Thyroid gland (tissue), 4 donors: ENCODE data around the gene LPP. TPM values are rescaled to one million over a fixed set of nuclear protein-coding genes. Genes with fewer than 3 reads are reported as not detected.

Experiments used
- DNase-seq, 2 donors: peaks; one replicate each; pipeline ENCODE4 v3.0.0-alpha.2; 2019
- H3K27ac ChIP-seq, 3 donors: fragments of 200-600 bp; sonication (generic); 1 replicate in 2 of 3; 2 replicates in 1 of 3; pipeline ENCODE4 v1.5.1; 2016 to 2019; ENCODE audit warnings: mild to moderate bottlenecking in 1 of 3, moderate library complexity in 1 of 3
- H3K27me3 ChIP-seq: fragments of 200-600 bp; sonication (generic); one replicate; pipeline ENCODE4 v1.5.1; 2019
- H3K36me3 ChIP-seq, 2 donors: fragments of 200-600 bp; sonication (generic); one replicate each; pipeline ENCODE4 v1.5.1; 2016 to 2019
- H3K4me1 ChIP-seq, 2 donors: fragments of 200-600 bp; sonication (generic); one replicate each; pipeline ENCODE4 v1.5.1; 2017 to 2019
- H3K4me3 ChIP-seq, 3 donors: fragments of 200-600 bp; sonication (generic); replicated peaks in 1 of 3; 1 replicate in 2 of 3; 2 replicates in 1 of 3; pipeline ENCODE4 v1.5.1; 2016; ENCODE audit warnings: mild to moderate bottlenecking in 1 of 3
- H3K9me3 ChIP-seq: fragments of 200-600 bp; sonication (generic); one replicate; pipeline ENCODE4 v1.5.1; 2017
- CTCF ChIP-seq, 6 experiments: fragments of 200-600 bp in 3 of 6; fragments of 450-650 bp in 3 of 6; sonication (generic) in 3 of 6; IDR thresholded peaks; one replicate each; pipeline ENCODE4 v1.5.1; 2016 to 2019; ENCODE audit warnings: antibody characterized with exemption in 6 of 6, mild to moderate bottlenecking in 2 of 6, inconsistent platforms in 1 of 6, moderate library complexity in 1 of 6
- POLR2A ChIP-seq, 2 donors: fragments of 450-650 bp; IDR thresholded peaks; one replicate each; pipeline ENCODE4 v1.6.1; 2017; ENCODE audit warnings: antibody characterized with exemption in 2 of 2, mild to moderate bottlenecking in 2 of 2, moderate library complexity in 1 of 2
- WGBS, 2 donors: methylation state at CpG; one replicate each; pipeline ENCODE4 v1.1.5; 2017; 5-methylcytosine and 5-hydroxymethylcytosine counted together
- intact Hi-C: fragments of 100-400 bp; cut with DNase I; formaldehyde crosslinking; loops from one replicate; pipeline ENCODE4 v1.15.1; 2023
- total RNA-seq, 4 donors: library from RNA; depleted of rRNA; stranded (reverse); fragments of >200 nt; gene quantifications; one replicate each; pipeline ENCODE4 v1.2.3, GENCODE V29; 2016

LPP gene
- total RNA-seq, 4 donors from 2014 or later = 79.0 to 141 (median 82.8) TPM

- WGBS, 2 donors = 92 to 97% methylated on average over 1 of the region's 1 CpG
- H3K36me3 ChIP-seq = peaks cover 0 to 3% of the 10 kb centered on the region in 2 donors
- DNase-seq = no peak
- no peaks in the 10 kb centered on the region for H3K27me3 ChIP-seq
- no peaks in the 10 kb centered on the region for H3K4me1 ChIP-seq
- no peak for TF ChIP-seq CTCF (IDR thresholded peaks at IDR 0.05)
- TF ChIP-seq POLR2A (IDR thresholded peaks at IDR 0.05) = no peak
- no peak overlapping the region for H3K4me3 ChIP-seq
- H3K9me3 ChIP-seq = no peaks in the 10 kb centered on the region
- no peak overlapping the region for H3K27ac ChIP-seq
- intact Hi-C loops = no loop called here
Measured at GRCh38 chr3:188209740-188210139, 55.8 kb downstream of the LPP start.

- Histone ChIP-seq H3K27me3 (no peaks in the 10 kb centered on the region), H3K4me3 (no peak overlapping the region), H3K27ac (peak overlapping the region in 1 of 3 donors; percentile 29), H3K4me1 (no peaks in the 10 kb centered on the region), H3K36me3 (peaks cover 0 to 3% of the 10 kb centered on the region in 2 donors), H3K9me3 (no peaks in the 10 kb centered on the region)
- WGBS, 2 donors = 90 to 92% methylated on average over 4 of the region's 4 CpGs
- DNase-seq = no peak
- no peak for TF ChIP-seq CTCF (IDR thresholded peaks at IDR 0.05)
- TF ChIP-seq POLR2A (IDR thresholded peaks at IDR 0.05) = no peak
- intact Hi-C loops = no loop called here
Measured at GRCh38 chr3:188211476-188211875, 57.5 kb downstream of the LPP start.

- TF ChIP-seq POLR2A (IDR thresholded peaks at IDR 0.05) (no peak), CTCF (IDR thresholded peaks at IDR 0.05) (no peak)
- 79 to 81% methylated on average over 9 of the region's 9 CpGs for WGBS, 2 donors
- Histone ChIP-seq H3K9me3 (no peaks in the 10 kb centered on the region), H3K4me1 (no peaks in the 10 kb centered on the region), H3K27ac (peak overlapping the region in 1 of 3 donors; percentile 29), H3K27me3 (no peaks in the 10 kb centered on the region), H3K36me3 (peaks cover 0 to 3% of the 10 kb centered on the region in 2 donors), H3K4me3 (no peak overlapping the region)
- no peak for DNase-seq
- intact Hi-C loops = no loop called here
Measured at GRCh38 chr3:188212308-188212969, 58.5 kb downstream of the LPP start.

- no peak overlapping the region for H3K27ac ChIP-seq
- TF ChIP-seq CTCF (IDR thresholded peaks at IDR 0.05) = no peak
- no peak for TF ChIP-seq POLR2A (IDR thresholded peaks at IDR 0.05)
- no peaks in the 10 kb centered on the region for H3K36me3 ChIP-seq
- H3K27me3 ChIP-seq = no peaks in the 10 kb centered on the region
- H3K4me1 ChIP-seq = no peaks in the 10 kb centered on the region
- WGBS, 2 donors = 81 to 85% methylated on average over 1 of the region's 1 CpG
- H3K4me3 ChIP-seq = no peak overlapping the region
- intact Hi-C loops = no loop called here
- no peaks in the 10 kb centered on the region for H3K9me3 ChIP-seq
- DNase-seq = no peak
Measured at GRCh38 chr3:188214442-188214841, 60.5 kb downstream of the LPP start.

GRCh38 chr3:188215129-188215528 is 61.2 kb downstream of the LPP start:
- 96 to 99% methylated on average over 2 of the region's 2 CpGs for WGBS, 2 donors
- no peaks in the 10 kb centered on the region for H3K27me3 ChIP-seq
- no peaks in the 10 kb centered on the region for H3K9me3 ChIP-seq
- H3K4me3 ChIP-seq = no peak overlapping the region
- intact Hi-C loops = no loop called here
- H3K4me1 ChIP-seq = no peaks in the 10 kb centered on the region
- H3K36me3 ChIP-seq = no peaks in the 10 kb centered on the region
- no peak for TF ChIP-seq CTCF (IDR thresholded peaks at IDR 0.05)
- no peak for TF ChIP-seq POLR2A (IDR thresholded peaks at IDR 0.05)
- DNase-seq = no peak
- no peak overlapping the region for H3K27ac ChIP-seq
